K562 (cell line): Measurements from ENCODE around the gene PICK1. TPM values are rescaled to one million over a fixed set of nuclear protein-coding genes. Genes with fewer than 3 reads are reported as not detected.
A peak's percentile ranks its signal among the peaks of the same experiment; 100 is the strongest.

Experiments used
- C11orf30 ChIP-seq: fragments of 450-650 bp; IDR thresholded peaks from 2 replicates; pipeline ENCODE4 v1.6.1; 2016; ENCODE audit warnings: low read depth, mild to moderate bottlenecking
- MAFK ChIP-seq: IDR thresholded peaks from 2 replicates; pipeline ENCODE4 v1.6.1; 2011; ENCODE audit warnings: low read length, improper control_type of control experiment
- MAX ChIP-seq: sonication (generic); formaldehyde crosslinking; IDR thresholded peaks from 2 replicates; pipeline ENCODE4 v1.9.0; 2022; ENCODE audit warnings: mild to moderate bottlenecking, missing genetic modification reagents
- MYC ChIP-seq, 2 experiments: fragments of 250-450 bp in 1 of 2; sonication (Bioruptor Pico) in 1 of 2; IDR thresholded peaks; 2 replicates each; pipeline versions ENCODE4 v1.5.1 to v1.6.1; 2012 to 2021; ENCODE audit warnings: low read depth in 2 of 2, borderline replicate concordance in 1 of 2, improper control_type of control experiment in 1 of 2, low read length in 1 of 2, mild to moderate bottlenecking in 1 of 2, moderate library complexity in 1 of 2
- POLR2H ChIP-seq: IDR thresholded peaks from 2 replicates; pipeline ENCODE4 v1.6.1; 2016; ENCODE audit warnings: missing genetic modification characterization, low read depth, mild to moderate bottlenecking, control low read depth, missing compliant biosample characterization, moderate library complexity
- PTTG1 ChIP-seq: fragments of 450-650 bp; IDR thresholded peaks from 2 replicates; pipeline ENCODE4 v1.6.1; 2016; ENCODE audit warnings: low read depth, mild to moderate bottlenecking, missing genetic modification characterization, missing compliant biosample characterization
- RAD21 ChIP-seq, 2 experiments: fragments of 250-450 bp in 1 of 2; fragments of 450-650 bp in 1 of 2; sonication (Bioruptor Pico) in 1 of 2; formaldehyde crosslinking in 1 of 2; IDR thresholded peaks in 1 of 2; conservative IDR thresholded peaks in 1 of 2; 2 replicates each; pipeline versions ENCODE4 v1.4.0 to v1.8.0; 2020 to 2022; ENCODE audit warnings: mild to moderate bottlenecking in 2 of 2, moderate library complexity in 1 of 2
- SMC3 ChIP-seq: conservative IDR thresholded peaks from 2 replicates; pipeline ENCODE4 v1.6.1; 2011; ENCODE audit warnings: low read depth, low read length, improper control_type of control experiment; ENCODE audit not compliant: insufficient read depth
- TEAD4 ChIP-seq, 2 experiments: sonication (generic) in 1 of 2; formaldehyde crosslinking in 1 of 2; IDR thresholded peaks; 2 replicates each; pipeline versions ENCODE4 v1.6.1 to v1.8.0; 2012 to 2022; ENCODE audit warnings: borderline replicate concordance in 1 of 2, inconsistent platforms in 1 of 2, low read length in 1 of 2, mild to moderate bottlenecking in 1 of 2, missing genetic modification reagents in 1 of 2
- ZNF232 ChIP-seq: sonication (generic); formaldehyde crosslinking; IDR thresholded peaks from 2 replicates; pipeline ENCODE4 v1.8.0; 2022; ENCODE audit warnings: mild to moderate bottlenecking, missing genetic modification reagents
- ZNF316 ChIP-seq: fragments of 450-650 bp; IDR thresholded peaks from 2 replicates; pipeline ENCODE4 v1.6.1; 2016
- polyA plus RNA-seq, 8 experiments: library from polyadenylated mRNA; depleted of rRNA in 4 of 8; stranded (reverse) in 5 of 8; unstranded in 3 of 8; fragments of >200 nt; fragmentation: Nextera tagmentation in 2 of 8; fragmentation: Illumina TruSeq in 1 of 8; extraction: Ambion mirVana in 2 of 8; extraction: Trizol in 1 of 8; gene quantifications; 2 replicates each; pipeline versions ENCODE4 v1.2.1 to v1.2.3, GENCODE V29; 2011 to 2014; ENCODE audit warnings: inconsistent platforms in 1 of 8, missing spikeins in 1 of 8
- total RNA-seq, 7 experiments: library from RNA; depleted of rRNA in 6 of 7; stranded (reverse); fragments of >200 nt in 6 of 7; fragmentation: Illumina TruSeq in 2 of 7; extraction: Trizol in 2 of 7; gene quantifications; 2 replicates each; pipeline versions ENCODE4 v1.2.1 to v1.2.3, GENCODE V29; 2011 to 2021; ENCODE audit warnings: low replicate concordance in 1 of 7
- TF ChIP-seq, protein P1 (sequence below), 3 experiments: IDR thresholded peaks in 2 of 3; conservative IDR thresholded peaks in 1 of 3; 2 replicates each; pipeline ENCODE4 v1.5.1; 2011 to 2012; ENCODE audit warnings: low read length in 3 of 3, mild to moderate bottlenecking in 3 of 3, control low read depth in 2 of 3, improper control_type of control experiment in 1 of 3, inconsistent platforms in 1 of 3, low read depth in 1 of 3, mixed read lengths in 1 of 3, moderate library complexity in 1 of 3; ENCODE audit not compliant: insufficient read depth in 2 of 3

PICK1 gene
- total and polyA plus RNA-seq, 9 of the 15 experiments (the other 6 are each of a cell fraction or from before 2014, with no cell fraction given): 0.06 to 11.0 (median 7.9) TPM; not detected in 1

DNA sequence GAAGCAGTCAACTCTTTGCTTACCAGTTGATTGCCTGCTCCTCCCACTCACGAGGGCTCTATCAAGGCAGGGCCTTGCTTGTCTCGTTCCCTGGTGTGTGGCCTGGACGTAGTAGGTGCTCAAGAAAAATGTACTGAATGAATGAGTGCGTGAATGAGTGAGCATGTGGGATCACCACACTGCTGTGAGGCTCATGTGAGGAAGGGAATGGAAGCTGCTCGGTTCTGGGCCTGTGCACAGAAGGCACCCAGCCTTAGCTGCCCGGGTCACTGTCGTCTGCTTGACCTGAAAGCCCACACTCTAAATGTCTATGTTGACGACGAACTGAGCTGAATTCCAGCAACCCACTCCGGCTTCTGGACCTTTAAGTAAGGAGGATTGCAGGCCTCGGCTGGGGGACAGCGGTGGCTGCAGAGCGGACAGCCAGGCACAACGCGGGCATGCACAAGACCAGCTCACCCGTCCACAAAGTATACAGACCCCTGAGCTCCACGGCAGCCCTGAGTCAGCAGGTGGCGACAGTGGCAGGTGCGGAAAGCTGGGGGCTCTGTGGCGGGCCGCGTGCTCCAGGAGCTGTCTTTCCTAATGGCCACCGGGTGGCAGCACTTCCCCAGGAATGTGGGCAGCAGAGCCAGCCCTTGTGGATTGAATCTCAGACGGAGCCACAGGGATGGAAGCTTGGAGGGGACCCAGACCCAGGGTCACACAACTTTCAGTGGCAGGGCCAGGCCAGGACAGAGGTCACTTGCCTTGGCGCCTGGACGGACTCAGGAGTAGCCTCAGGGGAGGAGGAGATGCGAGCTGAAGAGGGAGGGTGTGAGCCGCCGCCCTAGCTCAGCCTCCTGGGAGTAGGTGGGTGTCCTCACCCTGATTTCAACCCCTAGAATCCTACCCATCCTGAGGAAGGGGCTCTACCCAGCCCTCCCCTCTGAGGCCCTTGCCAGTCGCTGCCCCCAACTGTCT is 5.0 kb upstream of the PICK1 start (continued):
- TF ChIP-seq, protein P1, sequence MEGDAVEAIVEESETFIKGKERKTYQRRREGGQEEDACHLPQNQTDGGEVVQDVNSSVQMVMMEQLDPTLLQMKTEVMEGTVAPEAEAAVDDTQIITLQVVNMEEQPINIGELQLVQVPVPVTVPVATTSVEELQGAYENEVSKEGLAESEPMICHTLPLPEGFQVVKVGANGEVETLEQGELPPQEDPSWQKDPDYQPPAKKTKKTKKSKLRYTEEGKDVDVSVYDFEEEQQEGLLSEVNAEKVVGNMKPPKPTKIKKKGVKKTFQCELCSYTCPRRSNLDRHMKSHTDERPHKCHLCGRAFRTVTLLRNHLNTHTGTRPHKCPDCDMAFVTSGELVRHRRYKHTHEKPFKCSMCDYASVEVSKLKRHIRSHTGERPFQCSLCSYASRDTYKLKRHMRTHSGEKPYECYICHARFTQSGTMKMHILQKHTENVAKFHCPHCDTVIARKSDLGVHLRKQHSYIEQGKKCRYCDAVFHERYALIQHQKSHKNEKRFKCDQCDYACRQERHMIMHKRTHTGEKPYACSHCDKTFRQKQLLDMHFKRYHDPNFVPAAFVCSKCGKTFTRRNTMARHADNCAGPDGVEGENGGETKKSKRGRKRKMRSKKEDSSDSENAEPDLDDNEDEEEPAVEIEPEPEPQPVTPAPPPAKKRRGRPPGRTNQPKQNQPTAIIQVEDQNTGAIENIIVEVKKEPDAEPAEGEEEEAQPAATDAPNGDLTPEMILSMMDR (IDR thresholded peaks at IDR 0.05 in 2 of 3, conservative IDR thresholded peaks at IDR 0.05 in 1 of 3; ENCODE audit: insufficient read depth in 2 of 3, low read depth in 1 of 3, low read length in 3 of 3): peak; percentile 80 to 98 (median 91)
- peak; percentile 86 for TF ChIP-seq MYC (IDR thresholded peaks at IDR 0.05; ENCODE audit: low read depth, low read length)
- no peak; the same call in 1 of the 2 replicates for TF ChIP-seq MYC (CRISPR knock-in tag; IDR thresholded peaks at IDR 0.05; ENCODE audit: borderline replicate concordance, low read depth)
- peak; percentile 80 for TF ChIP-seq SMC3
- TF ChIP-seq C11orf30: peak; percentile 63
- no peak for TF ChIP-seq PTTG1
- TF ChIP-seq MAFK: peak; percentile 31; the same call in 1 of the 2 replicates
- no peak for TF ChIP-seq POLR2H (tag)
- no peak for TF ChIP-seq ZNF232 (CRISPR knock-in tag)
- peak; percentile 81 to 91 for TF ChIP-seq RAD21 (CRISPR knock-in tag; conservative IDR thresholded peaks at IDR 0.05 in 1 of 2, IDR thresholded peaks at IDR 0.05 in 1 of 2)
- TF ChIP-seq ZNF316: peak; percentile 58
- TF ChIP-seq MAX (CRISPR knock-in tag): peak; percentile 86
- 0 out of 2 replicates have a peak, but pooled peaks have one; percentile 17 for TF ChIP-seq TEAD4 (IDR thresholded peaks at IDR 0.05; ENCODE audit: low read length)
- no peak for TF ChIP-seq TEAD4 (CRISPR knock-in tag; IDR thresholded peaks at IDR 0.05; ENCODE audit: borderline replicate concordance)
